B cell (primary cell): ENCODE measurements around the gene CHRNA4. TPM values are rescaled to one million over a fixed set of nuclear protein-coding genes. Genes with fewer than 3 reads are reported as not detected.

Source experiments
- ATAC-seq: fragments of 200-7000 bp; cut with Tn5 transposase; one replicate; pipeline ENCODE4 v1.10.0; 2021; ENCODE audit warnings: low read depth, mild to moderate bottlenecking, moderate number of reproducible peaks, moderate library complexity
- CTCF ChIA-PET: fragments of 350-600 bp; sonication (Branson Sonifier 250); formaldehyde crosslinking; loops from one replicate; lab custom pipeline; 2021; ENCODE audit warnings: antibody characterized with exemption, inconsistent platforms; lab: Charles Lee
- POLR2A ChIA-PET: fragments of 350-600 bp; sonication (Branson Sonifier 250); formaldehyde crosslinking; loops from one replicate; lab custom pipeline; 2021; ENCODE audit warnings: antibody characterized with exemption; lab: Charles Lee
- DNase-seq: peaks from one replicate; pipeline ENCODE4 v3.0.0; 2013
- H2AFZ ChIP-seq: 2 replicates; pipeline ENCODE4 v1.6.1; 2012; ENCODE audit warnings: mild to moderate bottlenecking, low read depth, low read length; ENCODE audit not compliant: insufficient read depth, poor library complexity, severe bottlenecking
- H3K27ac ChIP-seq, 2 donors: 1 replicate in 1 of 2; 2 replicates in 1 of 2; pipeline ENCODE4 v1.5.1; 2012 to 2013; ENCODE audit warnings: low read length in 2 of 2, mild to moderate bottlenecking in 2 of 2, moderate library complexity in 1 of 2
- H3K27me3 ChIP-seq, 4 experiments: fragments of 200-600 bp in 1 of 4; sonication (generic) in 1 of 4; replicated peaks in 1 of 4; 1 replicate in 2 of 4; 2 replicates in 2 of 4; pipeline versions ENCODE4 v1.6.1 to v1.7.0; 2013 to 2016; ENCODE audit warnings: low read length in 3 of 4, mild to moderate bottlenecking in 2 of 4, mixed read lengths in 1 of 4, moderate library complexity in 1 of 4; ENCODE audit not compliant: insufficient read depth in 4 of 4, control insufficient read depth in 3 of 4; ENCODE audit errors: control extremely low read depth in 1 of 4
- H3K36me3 ChIP-seq, 2 experiments: replicated peaks in 1 of 2; 1 replicate in 1 of 2; 2 replicates in 1 of 2; pipeline versions ENCODE4 v1.6.1 to v1.7.1; 2013; ENCODE audit warnings: low read length in 1 of 2; ENCODE audit not compliant: insufficient read depth in 2 of 2, control insufficient read depth in 1 of 2; ENCODE audit errors: control extremely low read depth in 1 of 2, extremely low read depth in 1 of 2
- H3K4me1 ChIP-seq, 2 donors: fragments of 200-600 bp in 1 of 2; sonication (generic) in 1 of 2; 1 replicate in 1 of 2; 2 replicates in 1 of 2; pipeline versions ENCODE4 v1.5.1 to v1.6.1; 2013 to 2017; ENCODE audit warnings: low read length in 2 of 2; ENCODE audit not compliant: control insufficient read depth in 2 of 2, insufficient read depth in 2 of 2
- H3K4me2 ChIP-seq: replicated peaks from 2 replicates; pipeline ENCODE3; 2012; ENCODE audit warnings: mild to moderate bottlenecking, low read depth, low read length; ENCODE audit not compliant: poor library complexity, severe bottlenecking
- H3K4me3 ChIP-seq, 5 experiments: fragments of 200-600 bp in 1 of 5; sonication (generic) in 1 of 5; 1 replicate in 3 of 5; 2 replicates in 2 of 5; pipeline versions ENCODE4 v1.5.1 to v1.7.0; 2011 to 2016; ENCODE audit warnings: low read length in 4 of 5, mild to moderate bottlenecking in 4 of 5, low read depth in 2 of 5, control low read depth in 1 of 5, moderate library complexity in 1 of 5; ENCODE audit not compliant: insufficient read depth in 1 of 5; ENCODE audit errors: control extremely low read depth in 1 of 5, extremely low read depth in 1 of 5
- H3K79me2 ChIP-seq: fragments of 200-600 bp; sonication (generic); one replicate; pipeline ENCODE4 v1.6.0; 2016; ENCODE audit warnings: low read length; ENCODE audit not compliant: control insufficient read depth, insufficient read depth
- H3K9ac ChIP-seq: fragments of 200-600 bp; sonication (generic); 2 replicates; pipeline ENCODE4 v1.6.1; 2017; ENCODE audit warnings: mild to moderate bottlenecking, low read length, moderate library complexity
- H3K9me3 ChIP-seq, 3 donors: one replicate each; pipeline versions ENCODE4 v1.6.1 to v1.7.1; 2013; ENCODE audit warnings: low read length in 2 of 3; ENCODE audit not compliant: control insufficient read depth in 2 of 3, insufficient read depth in 1 of 3; ENCODE audit errors: control extremely low read depth in 1 of 3
- H4K20me1 ChIP-seq: 2 replicates; pipeline ENCODE4 v1.6.0; 2012; ENCODE audit warnings: mild to moderate bottlenecking, low read length; ENCODE audit not compliant: insufficient read depth, control insufficient read depth, poor library complexity, severe bottlenecking
- H3K27ac Mint-ChIP-seq: one replicate; pipeline ENCODE4 v1.8.0; 2021; ENCODE audit warnings: mixed read lengths
- H3K27me3 Mint-ChIP-seq: one replicate; pipeline ENCODE4 v1.8.0; 2021; ENCODE audit warnings: mixed read lengths
- H3K4me1 Mint-ChIP-seq: one replicate; pipeline ENCODE4 v1.8.0; 2021; ENCODE audit warnings: mixed read lengths
- H3K4me3 Mint-ChIP-seq: one replicate; pipeline ENCODE4 v1.8.0; 2021; ENCODE audit warnings: mixed read lengths
- H3K9me3 Mint-ChIP-seq: one replicate; pipeline ENCODE4 v1.8.0; 2022; ENCODE audit warnings: mixed read lengths; ENCODE audit not compliant: insufficient read depth
- CTCF ChIP-seq: fragments of 200-600 bp; IDR thresholded peaks from one replicate; pipeline ENCODE4 v1.8.0; 2022; ENCODE audit warnings: antibody characterized with exemption, mild to moderate bottlenecking
- EZH2 ChIP-seq: IDR thresholded peaks from 2 replicates; pipeline ENCODE4 v1.6.1; 2012; ENCODE audit warnings: borderline replicate concordance, low read depth, mild to moderate bottlenecking, moderate library complexity, low read length; ENCODE audit not compliant: insufficient read depth, poor library complexity, severe bottlenecking
- WGBS: methylation state at CpG from one replicate; pipeline ENCODE4 v1.1.5; 2013; ENCODE audit warnings: missing lambda C conversion rate; ENCODE audit not compliant: insufficient coverage; 5-methylcytosine and 5-hydroxymethylcytosine counted together
- intact Hi-C: fragments of 100-400 bp; cut with micrococcal nuclease; formaldehyde crosslinking; loops from one replicate; pipeline ENCODE4 v1.10.0; 2022
- polyA plus RNA-seq: library from polyadenylated mRNA; depleted of rRNA; stranded (reverse); fragments of >200 nt; gene quantifications from 2 replicates; pipeline ENCODE4 v1.2.3, GENCODE V29; 2012
- total RNA-seq, 2 donors: library from RNA; stranded (reverse); fragments of 120-200 nt in 1 of 2; gene quantifications; 1 replicate in 1 of 2; 2 replicates in 1 of 2; pipeline versions ENCODE4 v1.2.3 to v1.2.4, GENCODE V29; 2013 to 2022

The CHRNA4 gene
- total and polyA plus RNA-seq, 2 donors (not counting 1 experiment from before 2014, with no cell fraction given) = not detected

GRCh38 chr20:63308218-63308911 is 52.8 kb downstream of the CHRNA4 start:
- Histone ChIP-seq H3K79me2 (no peaks in the 10 kb centered on the region), H3K4me3 (no peak overlapping the region), H4K20me1 (no peaks in the 10 kb centered on the region), H3K4me1 (no peaks in the 10 kb centered on the region), H3K27me3 (peaks cover 0 to 12% (median under 1%) of the 10 kb centered on the region in 4 experiments), H3K27ac (no peak overlapping the region), H2AFZ (no peak overlapping the region), H3K36me3 (no peaks in the 10 kb centered on the region), H3K4me2 (no peak overlapping the region), H3K9ac (no peak overlapping the region), H3K9me3 (peaks cover 0 to 14% (median 0%) of the 10 kb centered on the region in 3 donors)
- WGBS = 90% methylated on average over 30 of the region's 30 CpGs
- Mint-ChIP-seq H3K27ac (no peak overlapping the region), H3K4me1 (no peaks in the 10 kb centered on the region), H3K27me3 (peaks cover 4% of the 10 kb centered on the region), H3K9me3 (no peaks in the 10 kb centered on the region), H3K4me3 (no peak overlapping the region)
- ATAC-seq (no peak), DNase-seq (no peak)
- ChIA-PET CTCF (interaction anchor here (2.9 kb wide), 1 partner anchor 73 kb away, joined by 15 read pairs; no protein-coding TSS in a partner anchor), POLR2A (no interaction called here)
- no peak for TF ChIP-seq CTCF
- TF ChIP-seq EZH2 = no peak
- intact Hi-C loops = no loop called here

DNA sequence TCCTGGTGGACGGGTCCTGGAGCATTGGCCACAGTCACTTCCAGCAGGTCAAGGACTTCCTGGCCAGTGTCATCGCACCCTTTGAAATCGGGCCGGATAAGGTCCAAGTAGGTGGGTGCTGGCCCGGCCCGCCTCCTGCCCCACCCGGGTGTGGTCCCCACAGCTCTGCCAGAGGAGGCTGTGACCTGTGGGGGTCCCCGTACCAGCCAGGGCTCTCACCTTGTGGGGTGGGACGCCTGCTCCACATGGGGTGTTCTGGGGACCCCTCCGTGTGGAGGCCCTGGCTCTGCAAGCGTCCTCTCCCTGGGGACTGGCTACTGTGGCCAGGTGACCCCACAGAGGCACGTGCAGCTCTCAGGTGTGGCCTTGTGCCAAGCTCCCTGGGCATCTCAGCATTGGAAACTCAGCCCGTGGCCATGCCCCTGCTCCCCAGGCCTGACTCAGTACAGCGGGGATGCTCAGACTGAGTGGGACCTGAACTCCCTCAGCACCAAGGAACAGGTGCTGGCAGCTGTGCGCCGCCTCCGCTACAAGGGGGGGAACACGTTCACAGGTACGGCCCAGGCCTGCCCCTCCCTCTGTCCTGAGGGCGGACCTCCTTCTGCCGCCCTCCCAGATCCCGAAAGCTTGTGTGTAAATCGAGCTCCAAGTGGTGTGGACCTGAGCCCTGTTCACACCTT is 53.5 kb downstream of the CHRNA4 start:
- CTCF ChIA-PET = no interaction called here

More for the DNA sequence above, 53.5 kb downstream of the CHRNA4 start:
- H3K4me2 ChIP-seq = no peak overlapping the region
- POLR2A ChIA-PET = no interaction called here
- H2AFZ ChIP-seq = no peak overlapping the region
- Mint-ChIP-seq H3K27me3 (peaks cover 4% of the 10 kb centered on the region), H3K9me3 (no peaks in the 10 kb centered on the region), H3K4me3 (no peak overlapping the region), H3K4me1 (no peaks in the 10 kb centered on the region), H3K27ac (no peak overlapping the region)
- H3K36me3 ChIP-seq = no peaks in the 10 kb centered on the region
- no peak overlapping the region for H3K9ac ChIP-seq
- no peak for TF ChIP-seq EZH2
- TF ChIP-seq CTCF = no peak
- H4K20me1 ChIP-seq = no peaks in the 10 kb centered on the region
- no peak overlapping the region for H3K4me3 ChIP-seq
- H3K9me3 ChIP-seq = peaks cover 0 to 16% (median 0%) of the 10 kb centered on the region in 3 donors
- ATAC-seq = no peak
- H3K79me2 ChIP-seq = no peaks in the 10 kb centered on the region
- no peaks in the 10 kb centered on the region for H3K4me1 ChIP-seq
- 84% methylated on average over 23 of the region's 23 CpGs for WGBS
- H3K27me3 ChIP-seq = peaks cover 0 to 10% (median 1%) of the 10 kb centered on the region in 4 experiments
- DNase-seq = no peak
- intact Hi-C loops = no loop called here
- no peak overlapping the region for H3K27ac ChIP-seq
